Activated effector memory CD4-positive, alpha-beta T cell treated with anti-CD3 and anti-CD28 coated beads, Interleukin-2, amount 50 U/mL, for 16 hours (primary cell): ENCODE results near the gene HOOK2.
A peak's percentile ranks its signal among the peaks of the same experiment; 100 is the strongest.

Experiments used
- DNase-seq: peaks from one replicate; pipeline ENCODE4 v3.0.0-alpha.2; 2020

HOOK2 gene

DNA sequence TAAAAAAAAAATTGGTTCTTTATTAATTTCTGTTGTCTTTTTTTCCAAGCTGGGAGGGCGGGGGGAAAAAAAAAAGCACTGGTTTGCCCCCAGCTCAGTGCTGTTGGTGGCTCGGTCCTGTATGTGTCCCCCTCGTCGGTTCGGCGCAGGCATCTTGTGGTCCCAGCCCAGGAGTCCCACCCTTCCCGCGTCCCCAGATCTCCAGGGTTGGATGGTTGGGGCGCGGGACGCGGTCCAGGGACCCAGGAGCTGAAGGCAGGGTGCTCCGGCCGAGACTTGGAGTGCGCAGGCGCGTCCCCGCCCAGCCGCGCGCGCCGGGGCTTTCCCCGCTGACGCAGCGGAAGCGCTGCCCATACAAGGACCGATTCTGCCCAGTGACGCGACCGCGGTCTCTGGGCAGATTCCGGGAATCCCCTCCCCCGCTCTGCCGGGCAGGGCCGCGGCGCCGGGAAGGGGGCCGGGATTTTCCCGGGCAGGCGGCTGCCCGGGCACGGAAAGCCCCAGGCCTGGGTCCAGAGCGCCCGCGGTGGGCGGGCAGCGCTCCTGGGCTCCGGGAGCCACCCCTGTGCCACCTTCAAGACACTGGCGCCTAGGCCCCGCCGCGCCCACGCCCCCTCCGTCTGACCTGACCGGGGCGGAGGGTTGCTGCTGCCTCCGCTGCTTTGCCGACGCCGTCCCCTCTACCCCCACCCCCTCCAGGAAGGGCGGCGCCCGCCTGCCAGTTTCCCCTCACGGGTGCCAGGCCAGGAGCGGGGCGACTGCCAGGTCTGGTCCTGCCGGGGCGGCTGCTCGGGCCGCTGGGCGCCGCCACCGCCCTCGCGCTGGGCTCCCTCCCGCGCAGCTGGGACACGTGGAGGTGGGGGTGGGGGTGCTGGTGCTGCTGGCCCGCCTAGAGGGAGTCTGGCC is 18.2 kb upstream of the HOOK2 start:
- peak; percentile 97 for DNase-seq

DNA sequence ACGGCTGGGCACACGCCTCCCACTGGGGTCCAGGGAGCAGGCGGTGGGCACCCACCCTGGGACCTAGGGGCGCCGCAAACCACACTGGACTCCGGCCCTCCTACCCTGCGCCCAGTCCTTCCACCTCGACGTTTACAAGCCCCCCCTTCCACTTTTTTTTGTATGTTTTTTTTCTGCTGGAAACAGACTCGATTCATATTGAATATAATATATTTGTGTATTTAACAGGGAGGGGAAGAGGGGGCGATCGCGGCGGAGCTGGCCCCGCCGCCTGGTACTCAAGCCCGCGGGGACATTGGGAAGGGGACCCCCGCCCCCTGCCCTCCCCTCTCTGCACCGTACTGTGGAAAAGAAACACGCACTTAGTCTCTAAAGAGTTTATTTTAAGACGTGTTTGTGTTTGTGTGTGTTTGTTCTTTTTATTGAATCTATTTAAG is 17.5 kb upstream of the HOOK2 start:
- DNase-seq = peak; percentile 76

DNA sequence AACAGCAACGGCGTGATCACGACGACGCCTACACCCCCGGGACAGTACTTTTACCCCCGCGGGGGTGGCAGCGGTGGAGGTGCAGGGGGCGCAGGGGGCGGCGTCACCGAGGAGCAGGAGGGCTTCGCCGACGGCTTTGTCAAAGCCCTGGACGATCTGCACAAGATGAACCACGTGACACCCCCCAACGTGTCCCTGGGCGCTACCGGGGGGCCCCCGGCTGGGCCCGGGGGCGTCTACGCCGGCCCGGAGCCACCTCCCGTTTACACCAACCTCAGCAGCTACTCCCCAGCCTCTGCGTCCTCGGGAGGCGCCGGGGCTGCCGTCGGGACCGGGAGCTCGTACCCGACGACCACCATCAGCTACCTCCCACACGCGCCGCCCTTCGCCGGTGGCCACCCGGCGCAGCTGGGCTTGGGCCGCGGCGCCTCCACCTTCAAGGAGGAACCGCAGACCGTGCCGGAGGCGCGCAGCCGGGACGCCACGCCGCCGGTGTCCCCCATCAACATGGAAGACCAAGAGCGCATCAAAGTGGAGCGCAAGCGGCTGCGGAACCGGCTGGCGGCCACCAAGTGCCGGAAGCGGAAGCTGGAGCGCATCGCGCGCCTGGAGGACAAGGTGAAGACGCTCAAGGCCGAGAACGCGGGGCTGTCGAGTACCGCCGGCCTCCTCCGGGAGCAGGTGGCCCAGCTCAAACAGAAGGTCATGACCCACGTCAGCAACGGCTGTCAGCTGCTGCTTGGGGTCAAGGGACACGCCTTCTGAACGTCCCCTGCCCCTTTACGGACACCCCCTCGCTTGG is 16.9 kb upstream of the HOOK2 start:
- DNase-seq = peak; percentile 91

DNA sequence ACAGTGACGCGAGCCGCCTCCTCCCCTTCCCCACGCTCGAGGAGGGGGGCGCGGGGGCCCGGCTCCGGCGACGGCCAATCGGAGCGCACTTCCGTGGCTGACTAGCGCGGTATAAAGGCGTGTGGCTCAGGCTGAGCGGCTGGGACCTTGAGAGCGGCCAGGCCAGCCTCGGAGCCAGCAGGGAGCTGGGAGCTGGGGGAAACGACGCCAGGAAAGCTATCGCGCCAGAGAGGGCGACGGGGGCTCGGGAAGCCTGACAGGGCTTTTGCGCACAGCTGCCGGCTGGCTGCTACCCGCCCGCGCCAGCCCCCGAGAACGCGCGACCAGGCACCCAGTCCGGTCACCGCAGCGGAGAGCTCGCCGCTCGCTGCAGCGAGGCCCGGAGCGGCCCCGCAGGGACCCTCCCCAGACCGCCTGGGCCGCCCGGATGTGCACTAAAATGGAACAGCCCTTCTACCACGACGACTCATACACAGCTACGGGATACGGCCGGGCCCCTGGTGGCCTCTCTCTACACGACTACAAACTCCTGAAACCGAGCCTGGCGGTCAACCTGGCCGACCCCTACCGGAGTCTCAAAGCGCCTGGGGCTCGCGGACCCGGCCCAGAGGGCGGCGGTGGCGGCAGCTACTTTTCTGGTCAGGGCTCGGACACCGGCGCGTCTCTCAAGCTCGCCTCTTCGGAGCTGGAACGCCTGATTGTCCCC is 16.1 kb upstream of the HOOK2 start, which contains the start of gene JUNB:
JUNB (plus strand) TSS at position 142 of the 706 bp plus-strand sequence; CDS start at position 428, 286 bp downstream.
- DNase-seq = peak; percentile 99

DNA sequence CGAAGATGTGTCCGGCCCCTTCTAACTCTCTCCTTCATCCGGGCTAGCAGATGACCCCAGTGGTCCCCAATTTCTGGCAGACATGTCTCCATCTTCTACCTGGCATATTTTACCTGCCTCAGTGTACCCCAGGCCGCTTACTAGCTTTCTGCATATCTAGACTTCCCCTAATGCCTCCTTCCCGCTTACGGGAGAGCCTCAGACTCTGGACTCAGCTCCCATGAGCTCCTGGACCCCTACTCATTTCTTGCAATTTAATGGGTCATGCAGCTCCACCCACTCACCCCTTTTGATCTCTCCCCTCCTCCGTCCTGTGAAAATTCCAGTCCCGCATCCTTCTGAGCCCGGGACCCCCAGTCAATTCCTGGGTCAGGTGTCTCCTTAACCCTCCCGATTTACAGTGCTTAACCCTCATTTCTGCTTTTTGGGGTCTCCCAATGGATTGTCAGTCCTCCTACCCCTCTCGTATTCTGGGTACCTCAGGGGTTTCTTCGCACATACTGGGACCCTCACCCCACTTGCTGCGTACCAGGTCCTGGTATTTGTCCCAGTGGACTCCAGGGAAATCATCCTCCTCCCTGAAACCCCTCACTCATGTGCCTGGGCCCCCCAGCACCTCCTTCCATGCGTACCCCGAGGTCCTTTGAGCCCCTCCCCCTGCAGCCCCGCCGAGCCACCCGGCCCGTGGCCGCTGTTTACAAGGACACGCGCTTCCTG is 15.4 kb upstream of the HOOK2 start:
- DNase-seq = no peak

DNA sequence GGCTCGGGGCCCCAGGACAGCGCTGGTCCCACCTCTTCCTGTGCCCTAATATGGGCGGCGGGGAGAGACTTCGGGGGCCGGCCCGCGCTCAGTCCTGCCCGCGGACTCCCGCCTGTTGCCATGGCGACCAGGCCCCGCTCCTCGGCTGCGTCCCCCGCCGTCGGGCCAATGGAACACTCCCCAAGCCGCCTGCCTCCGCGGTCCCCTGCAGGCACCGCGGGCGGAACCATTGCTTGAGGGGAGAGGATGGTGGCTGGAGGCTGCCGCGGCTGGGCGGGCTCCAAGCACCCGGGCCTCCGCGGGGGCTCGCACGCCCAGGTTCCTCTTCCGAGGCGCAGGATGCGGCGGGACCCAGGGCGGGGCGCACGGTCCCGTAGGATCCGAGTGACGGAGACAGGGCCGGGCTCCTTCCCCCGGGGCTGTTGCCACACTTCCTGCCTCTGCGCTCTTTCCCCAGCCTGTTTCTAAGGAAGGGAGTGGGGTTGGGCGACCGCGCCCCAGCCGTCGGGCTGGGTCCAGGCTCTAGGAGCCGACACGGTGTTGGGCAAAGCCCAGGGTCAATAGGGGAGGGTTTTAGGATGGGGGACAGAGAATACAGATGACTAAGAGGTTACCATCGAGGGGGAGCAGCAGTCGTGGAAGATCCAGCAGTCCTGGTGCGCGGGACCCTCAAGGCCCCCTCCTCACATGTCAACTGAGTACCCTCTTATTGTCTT is 14.7 kb upstream of the HOOK2 start:
- peak; percentile 97 for DNase-seq

DNA sequence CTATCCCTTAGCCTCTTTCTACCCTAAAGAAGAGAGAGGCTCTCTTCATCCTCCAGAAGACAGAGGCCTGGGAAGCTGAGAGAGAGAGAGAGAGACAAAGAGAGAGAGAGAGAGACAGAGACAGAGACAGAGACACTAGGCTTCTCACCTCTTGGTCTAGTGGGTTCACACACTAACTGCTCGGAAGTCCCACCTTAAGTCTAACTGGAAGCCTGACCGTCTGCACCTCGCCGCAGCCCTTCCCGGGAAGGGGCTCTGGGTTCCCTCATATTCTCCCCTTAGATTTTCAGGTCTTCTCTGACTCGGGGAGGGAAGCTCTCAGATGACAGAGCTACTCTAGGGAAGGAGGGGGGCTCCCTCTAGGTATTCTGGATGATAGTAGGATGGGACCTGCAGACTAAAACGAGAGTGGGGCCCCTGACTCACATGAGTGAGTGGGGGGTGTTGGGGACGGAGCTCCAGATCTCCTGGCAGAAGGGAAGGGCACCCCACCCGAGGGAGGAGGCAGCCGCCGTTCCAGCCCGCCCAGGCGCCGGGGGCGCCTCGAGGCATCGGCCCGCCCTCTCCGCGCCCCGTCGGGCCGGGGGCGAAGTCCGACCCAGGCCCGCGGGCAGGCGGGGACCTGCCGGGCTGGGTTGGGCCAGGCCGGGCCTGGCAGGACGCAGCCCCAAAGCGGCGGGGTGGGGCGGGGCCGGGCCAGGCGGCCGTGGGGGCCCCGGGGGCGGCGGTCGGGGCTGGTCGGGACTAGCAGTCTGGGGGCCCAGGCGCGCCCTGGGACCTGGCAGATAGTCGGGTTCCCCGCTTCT is 13.9 kb upstream of the HOOK2 start:
- no peak for DNase-seq

DNA sequence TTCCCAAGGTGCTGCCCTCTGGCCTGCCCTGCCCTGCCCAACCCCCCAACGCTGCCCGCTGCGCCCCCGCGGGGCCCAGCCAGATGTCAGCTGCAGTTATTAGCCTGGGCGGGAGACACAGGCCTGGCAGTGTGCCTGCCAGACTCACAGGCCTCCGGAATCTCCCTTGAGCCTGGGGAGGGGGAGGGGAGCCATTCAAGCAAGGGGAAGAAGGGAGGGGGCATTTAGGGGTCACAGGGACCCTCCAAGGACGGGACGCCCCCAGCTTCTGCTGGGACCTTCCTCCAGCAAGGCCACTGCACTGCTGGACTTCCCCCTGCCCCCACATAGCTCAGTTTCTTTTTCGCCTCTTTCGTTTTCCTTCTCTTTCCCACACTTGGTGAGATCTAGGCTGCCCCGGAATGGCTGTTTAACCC is 13.3 kb upstream of the HOOK2 start:
- DNase-seq = peak; percentile 85

DNA sequence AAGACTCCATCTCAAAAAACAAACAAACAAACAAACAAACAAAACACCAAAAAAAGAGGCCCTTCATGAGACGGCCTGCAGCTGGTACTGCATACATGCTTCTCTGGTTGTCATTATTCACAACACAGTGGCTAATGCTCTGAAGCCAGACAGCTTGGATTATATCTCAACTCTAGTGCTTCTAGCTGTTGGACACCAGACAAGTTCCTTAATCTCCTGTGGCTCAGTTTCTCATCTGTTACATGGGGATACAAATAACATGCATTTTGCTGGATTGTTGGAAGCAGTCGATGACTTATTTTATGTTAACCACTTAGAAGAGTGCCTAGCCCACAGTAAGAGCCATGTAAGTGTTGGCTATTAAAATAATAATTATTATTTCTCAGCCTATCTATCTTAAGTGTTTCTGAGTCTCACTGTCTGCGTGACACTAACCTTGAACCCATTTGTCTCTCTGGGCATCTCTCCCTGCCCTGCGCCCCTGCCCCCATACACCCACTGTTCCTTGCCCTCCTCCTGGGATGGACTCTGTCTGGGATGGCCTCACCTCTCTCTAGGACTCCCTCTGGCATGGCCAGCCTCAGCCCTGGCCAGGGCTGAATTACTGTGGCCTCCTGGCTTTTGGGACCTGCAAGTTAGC is 12.8 kb upstream of the HOOK2 start:
- no peak for DNase-seq

DNA sequence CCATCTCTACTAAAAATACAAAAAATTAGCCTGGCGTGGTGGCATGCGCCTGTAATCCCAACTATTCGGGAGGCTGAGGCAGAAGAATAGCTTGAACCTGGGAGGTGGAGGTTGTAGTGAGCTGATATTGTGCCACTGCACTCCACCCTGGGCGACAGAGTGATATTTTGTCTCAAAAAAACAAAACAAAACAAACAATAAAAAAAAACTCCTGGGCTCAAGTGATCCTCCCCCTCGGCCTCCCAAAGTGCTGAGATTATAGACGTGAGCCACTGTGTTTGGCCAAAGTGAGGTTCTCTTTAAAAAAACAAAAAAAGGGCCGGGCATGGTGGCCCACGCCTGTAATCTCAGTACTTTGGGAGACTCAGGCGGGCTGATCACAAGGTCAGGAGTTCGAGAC is 12.1 kb upstream of the HOOK2 start:
- no peak for DNase-seq

DNA sequence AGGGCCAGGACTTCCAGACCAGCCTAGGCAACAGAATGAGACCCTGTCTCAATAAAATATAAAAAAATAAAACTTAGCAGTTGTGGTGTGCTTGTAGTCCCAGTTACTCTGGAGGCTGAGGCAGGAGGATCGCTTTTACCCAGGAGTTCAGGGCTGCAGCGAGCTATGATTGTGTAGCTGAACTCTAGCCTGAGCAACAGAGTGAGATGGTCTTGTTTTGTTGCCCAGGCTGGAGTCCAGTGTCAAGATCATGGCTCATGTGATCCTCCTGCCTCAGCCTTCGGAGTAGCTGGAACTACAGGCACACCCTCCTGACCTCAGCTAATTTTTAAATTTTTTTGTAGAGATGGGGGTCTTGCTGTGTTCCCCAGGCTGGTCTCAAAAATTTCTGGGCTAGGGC is 11.6 kb upstream of the HOOK2 start:
- no peak for DNase-seq

DNA sequence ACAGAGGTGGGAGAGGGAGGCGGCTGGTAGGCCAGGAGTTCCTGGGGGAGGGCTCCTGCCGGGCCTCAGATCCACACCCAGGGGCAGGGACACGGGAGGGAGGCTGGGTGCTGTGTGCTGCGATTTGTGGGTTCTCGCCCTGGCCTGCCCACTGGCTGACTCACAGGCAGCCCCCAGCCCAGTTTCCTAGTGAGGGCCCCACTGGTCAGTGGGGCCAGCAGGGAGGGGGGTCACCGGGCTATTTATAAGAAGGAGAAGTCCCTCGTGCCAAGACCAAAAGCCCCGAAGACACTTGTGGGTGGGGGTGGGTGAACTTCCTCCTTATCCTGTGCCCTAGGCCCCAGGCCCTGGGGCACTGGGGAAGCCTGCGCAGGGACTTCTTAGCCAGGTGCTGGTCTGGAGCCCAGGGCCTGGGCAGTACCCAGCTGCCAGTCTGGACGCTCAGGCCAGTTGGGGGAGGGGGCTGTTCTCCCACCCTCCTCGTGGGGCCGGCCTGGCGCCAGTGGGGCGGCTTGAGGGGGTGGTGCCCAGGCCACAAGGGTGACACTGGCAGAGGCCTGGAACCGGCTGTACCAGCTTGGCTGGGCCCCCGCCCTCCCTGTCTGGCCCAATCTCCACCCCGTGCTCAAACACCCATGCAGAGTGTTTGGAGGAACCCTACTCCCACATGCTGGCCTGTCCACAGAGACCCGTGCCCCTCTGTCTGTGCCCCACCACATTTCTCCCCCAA is 11.0 kb upstream of the HOOK2 start:
- DNase-seq = no peak

DNA sequence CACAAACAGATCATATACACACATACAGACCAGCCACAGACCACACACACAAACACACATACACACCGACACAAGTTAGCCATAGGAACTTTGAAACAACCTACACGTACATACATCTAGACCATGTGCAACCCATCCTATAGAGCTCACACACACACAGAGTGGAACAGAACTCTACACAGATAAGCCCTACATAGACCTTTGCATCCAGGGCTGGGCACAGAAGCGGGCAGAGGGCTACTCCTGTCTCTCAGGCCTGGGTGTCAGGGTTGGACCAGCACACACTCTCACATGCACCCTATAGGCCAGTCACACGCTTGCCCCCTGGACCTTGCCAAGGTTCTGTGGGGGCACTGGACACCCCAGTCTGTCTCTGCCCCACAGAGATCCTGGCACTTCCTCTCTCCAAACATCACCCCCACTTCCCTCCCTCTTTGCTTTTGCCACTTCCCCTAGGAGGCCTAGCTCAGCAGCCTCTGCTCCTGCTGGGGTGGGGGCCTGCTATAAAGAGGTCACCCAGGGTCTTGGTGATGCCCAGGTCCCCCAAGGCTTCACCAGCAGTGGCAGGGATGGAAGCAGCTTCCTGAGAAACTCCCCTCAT is 10.2 kb upstream of the HOOK2 start:
- DNase-seq = no peak

DNA sequence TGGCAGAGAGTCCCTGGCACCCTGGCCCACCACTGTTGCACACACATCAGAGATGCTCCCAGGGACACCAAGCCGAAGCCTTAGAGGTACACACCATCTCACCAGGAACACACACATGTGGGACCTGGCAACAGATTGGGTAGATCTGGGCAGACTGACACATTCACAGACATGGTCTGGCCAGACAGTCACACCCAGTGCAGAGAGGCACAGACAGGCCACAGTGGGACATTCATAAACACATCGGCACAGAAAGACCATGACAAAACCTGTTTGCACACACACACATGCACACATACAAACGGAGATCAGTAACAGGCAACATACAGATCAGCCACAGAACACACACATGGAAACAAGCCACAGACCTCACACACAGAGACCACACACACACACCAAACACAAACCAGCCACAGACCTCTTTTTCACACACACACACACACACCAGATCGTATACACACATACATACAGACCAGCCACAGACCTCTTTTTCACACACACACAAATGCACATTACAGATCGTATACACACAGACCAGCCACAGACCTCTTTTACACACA is 9.6 kb upstream of the HOOK2 start:
- DNase-seq = no peak

DNA sequence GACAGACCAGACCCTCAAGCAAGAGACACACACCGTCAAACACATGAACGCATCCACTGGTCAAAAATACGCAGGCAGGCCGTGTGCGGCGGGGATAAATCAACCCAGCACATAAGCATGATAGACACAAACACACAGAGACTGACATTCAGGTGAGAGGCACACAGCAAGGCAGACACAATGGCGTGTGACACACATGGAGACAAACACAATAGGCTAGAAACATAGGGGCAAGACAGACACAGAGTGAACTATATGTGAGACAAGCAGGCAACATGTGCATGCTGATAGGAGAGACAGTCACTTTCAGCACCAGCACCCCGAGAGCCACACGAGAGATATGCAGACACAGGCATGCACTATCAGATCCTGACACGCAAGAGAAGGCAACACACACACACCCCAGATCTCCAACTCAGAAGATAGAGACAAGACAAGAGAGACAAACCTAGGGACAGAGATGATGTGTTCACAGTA is 9.1 kb upstream of the HOOK2 start:
- no peak for DNase-seq

DNA sequence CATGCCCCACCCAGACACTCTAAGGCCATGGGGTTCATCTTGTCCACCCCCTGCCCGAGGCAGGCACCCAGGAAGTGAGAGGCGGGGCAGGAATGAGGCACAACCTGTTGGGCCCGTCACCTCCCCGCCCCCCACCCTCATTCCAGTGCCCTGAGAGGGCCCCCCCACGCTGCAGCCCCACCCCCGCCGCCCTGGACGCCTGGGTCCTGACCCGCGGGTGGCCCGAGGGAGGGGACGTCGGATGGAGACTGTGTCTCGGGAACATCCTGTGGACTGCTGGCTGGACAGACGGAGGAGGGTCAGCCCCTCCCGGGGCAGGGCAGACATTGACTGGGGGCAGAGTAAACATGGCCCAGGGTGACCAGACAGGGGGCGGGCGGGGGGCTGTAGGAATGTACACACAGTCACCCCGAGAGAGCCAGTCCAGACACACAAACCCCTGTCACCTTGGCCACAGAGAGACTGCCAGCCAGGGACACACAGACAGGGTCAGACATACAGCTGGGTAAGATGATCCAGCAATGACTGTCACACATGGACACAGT is 8.6 kb upstream of the HOOK2 start:
- peak; percentile 73 for DNase-seq

DNA sequence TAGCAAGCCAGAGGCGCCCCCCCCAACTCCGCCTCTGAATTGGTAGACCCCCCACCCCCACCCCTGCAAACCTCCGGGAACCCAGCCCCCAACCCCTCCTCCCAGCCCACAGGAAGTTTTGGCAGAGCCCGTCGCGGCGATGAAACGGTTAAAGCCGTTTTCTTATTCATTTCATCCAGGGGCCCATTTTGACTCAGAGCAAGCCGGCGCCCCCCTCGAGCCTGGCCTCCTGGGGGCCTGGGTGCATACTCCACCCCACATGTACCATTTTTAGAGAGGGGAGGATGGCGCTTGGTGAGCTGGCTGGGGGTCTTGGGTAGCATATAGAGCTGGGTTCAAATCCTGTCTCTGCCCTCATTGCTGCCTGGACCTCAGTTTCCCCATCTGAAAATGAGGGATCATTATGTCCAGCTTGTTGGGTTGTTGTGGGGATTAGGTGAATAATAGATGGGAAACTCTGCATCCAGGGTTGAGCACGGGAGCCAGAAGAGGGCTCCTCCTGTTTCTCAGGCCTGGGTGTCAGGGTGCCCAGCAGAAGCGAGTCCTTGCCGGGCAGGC is 8.0 kb upstream of the HOOK2 start:
- peak; percentile 80 for DNase-seq
